GM18508 (cell line): ENCODE results near the gene L3MBTL2.

ENCODE experiments used
- ATAC-seq: cut with Tn5 transposase; IDR thresholded peaks from one replicate; pipeline ENCODE4 v1.9.1; 2021; ENCODE audit warnings: moderate number of reproducible peaks; ENCODE audit not compliant: insufficient read depth, unreplicated experiment

Gene L3MBTL2

GRCh38 chr22:41204066-41204465 is 1.0 kb upstream of the L3MBTL2 start:
- ATAC-seq = no peak

GRCh38 chr22:41206719-41207118 is 1.6 kb downstream of the L3MBTL2 start:
- ATAC-seq = no peak

- ATAC-seq = no peak
Observed at GRCh38 chr22:41215409-41215808, 10.3 kb downstream of the L3MBTL2 start.

GRCh38 chr22:41215926-41216325 is 10.8 kb downstream of the L3MBTL2 start:
- ATAC-seq = no peak

- no peak for ATAC-seq
Observed at GRCh38 chr22:41216984-41217383, 11.9 kb downstream of the L3MBTL2 start.

GRCh38 chr22:41217553-41218157 is 12.5 kb downstream of the L3MBTL2 start:
- no peak for ATAC-seq

- no peak for ATAC-seq
Observed at GRCh38 chr22:41222846-41223507, 17.9 kb downstream of the L3MBTL2 start.

GRCh38 chr22:41223535-41223934 is 18.4 kb downstream of the L3MBTL2 start:
- ATAC-seq = no peak

GRCh38 chr22:41226723-41227655 is 21.9 kb downstream of the L3MBTL2 start:
- no peak for ATAC-seq

- no peak for ATAC-seq
Observed at GRCh38 chr22:41229215-41229614, 24.1 kb downstream of the L3MBTL2 start.

GRCh38 chr22:41229730-41230400 is 24.8 kb downstream of the L3MBTL2 start:
- ATAC-seq = no peak

GRCh38 chr22:41230401-41230785 is 25.3 kb downstream of the L3MBTL2 start:
- ATAC-seq = no peak

GRCh38 chr22:41231369-41231768 is 26.3 kb downstream of the L3MBTL2 start:
- ATAC-seq = no peak

- ATAC-seq = no peak
Observed at GRCh38 chr22:41234815-41235695, 29.9 kb downstream of the L3MBTL2 start.

- ATAC-seq = no peak
Observed at GRCh38 chr22:41237036-41237706, 32.1 kb downstream of the L3MBTL2 start.

- ATAC-seq = no peak
Observed at GRCh38 chr22:41237707-41238569, 32.8 kb downstream of the L3MBTL2 start.

- no peak for ATAC-seq
Observed at GRCh38 chr22:41238570-41239442, 33.7 kb downstream of the L3MBTL2 start.
